ENCODE data around the gene NFATC4. TPM values are rescaled to one million over a fixed set of nuclear protein-coding genes. Genes with fewer than 3 reads are reported as not detected.
A peak's percentile ranks its signal among the peaks of the same experiment; 100 is the strongest.

The NFATC4 gene
- polyA plus RNA-seq, 3 donors = not detected

DNA sequence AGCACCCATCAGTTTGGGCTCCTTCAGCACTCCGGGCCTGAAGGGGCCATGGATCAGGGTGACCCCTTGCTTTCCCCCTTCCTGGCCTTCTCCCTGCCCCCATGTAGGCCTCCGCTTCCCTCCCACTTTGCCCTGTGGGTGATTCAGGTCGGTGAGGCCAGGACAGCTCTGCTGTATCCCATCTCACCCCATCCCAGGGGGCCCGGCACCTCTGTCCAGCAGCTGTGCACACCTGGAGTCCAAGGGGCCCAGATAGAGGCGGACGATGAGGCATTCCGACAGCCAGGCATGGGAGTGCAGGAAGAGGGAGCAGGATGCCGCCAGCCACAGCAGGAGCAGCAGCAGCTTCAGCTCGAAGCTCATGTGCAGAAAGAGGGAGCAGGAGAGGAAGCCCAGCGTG is 45.3 kb upstream of the NFATC4 start:
- H4K20me1 ChIP-seq (ENCODE audit: insufficient read depth, low read length) = peaks cover 10% of the 10 kb centered on the region
- H3K4me2 ChIP-seq (replicated peaks; ENCODE audit: extremely low read depth, low read length, poor library complexity, severe bottlenecking) = no peak overlapping the region
- H3K4me1 Mint-ChIP-seq = peaks cover 52% of the 10 kb centered on the region
- no peaks in the 10 kb centered on the region for H3K27me3 ChIP-seq (ENCODE audit: control insufficient read depth in 2 of 2, insufficient read depth in 2 of 2, low read length in 2 of 2)
- no peaks in the 10 kb centered on the region for H3K9me3 ChIP-seq (replicated peaks in 1 of 2; ENCODE audit: control insufficient read depth in 1 of 2, insufficient read depth in 1 of 2, low read length in 2 of 2)
- no peaks in the 10 kb centered on the region for H3K79me2 ChIP-seq (ENCODE audit: insufficient read depth, low read length)
- H2AFZ ChIP-seq (ENCODE audit: insufficient read depth, low read depth, low read length, poor library complexity, severe bottlenecking) = no peak overlapping the region
- no peak for DNase-seq
- peaks cover 6 to 7% of the 10 kb centered on the region in 2 donors for H3K36me3 Mint-ChIP-seq
- peaks cover 0 to 2% (median 0%) of the 10 kb centered on the region in 7 donors for H3K9me3 Mint-ChIP-seq
- H3K27ac Mint-ChIP-seq = no peak overlapping the region
- peaks cover 36 to 40% of the 10 kb centered on the region in 2 donors for H3K4me1 ChIP-seq (ENCODE audit: control insufficient read depth in 1 of 2, insufficient read depth in 2 of 2, low read length in 2 of 2)
- peaks cover 3 to 13% (median 4%) of the 10 kb centered on the region in 3 donors for H3K27me3 Mint-ChIP-seq (ENCODE audit: low read depth in 3 of 3)
- no peak overlapping the region for H3K4me3 Mint-ChIP-seq
- no peak overlapping the region for H3K27ac ChIP-seq (ENCODE audit: low read depth in 1 of 2, low read length in 2 of 2)
- H3K9ac ChIP-seq (ENCODE audit: insufficient read depth, low read length, poor library complexity, severe bottlenecking) = no peak overlapping the region
- TF ChIP-seq CTCF (IDR thresholded peaks at IDR 0.05) = no peak
- WGBS (ENCODE audit: insufficient coverage) = 95% methylated on average over 9 of the region's 10 CpGs
- no peaks in the 10 kb centered on the region for H3K36me3 ChIP-seq (replicated peaks in 1 of 2; ENCODE audit: control insufficient read depth in 1 of 2, insufficient read depth in 2 of 2, low read length in 2 of 2)
- intact Hi-C loops (cut with micrococcal nuclease) = no loop called here
- no peak overlapping the region for H3K4me3 ChIP-seq (replicated peaks in 1 of 3; ENCODE audit: low read depth in 2 of 3, low read length in 3 of 3)

DNA sequence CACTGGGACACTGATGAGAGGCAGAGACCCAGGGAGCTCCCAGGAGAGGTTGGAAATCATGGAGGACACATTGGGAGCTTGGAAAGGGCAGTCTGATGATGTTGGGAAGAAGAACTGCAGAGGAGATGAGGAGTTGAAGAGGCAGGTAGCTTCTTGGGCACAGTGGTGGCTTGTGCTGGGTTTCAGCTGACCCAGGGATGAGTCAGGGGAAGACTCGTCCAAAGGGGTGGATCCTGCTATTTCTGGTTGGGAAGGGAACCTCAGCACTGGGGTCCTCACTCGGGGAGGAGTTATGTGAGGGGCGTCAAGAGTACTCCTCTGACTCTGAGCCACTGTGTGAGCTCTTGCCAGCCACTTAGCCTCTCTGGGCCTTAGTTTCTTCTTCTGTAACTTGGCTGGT is 44.6 kb upstream of the NFATC4 start:
- H4K20me1 ChIP-seq (ENCODE audit: insufficient read depth, low read length) = peaks cover 6% of the 10 kb centered on the region
- no peak for DNase-seq
- H3K9me3 ChIP-seq (replicated peaks in 1 of 2; ENCODE audit: control insufficient read depth in 1 of 2, insufficient read depth in 1 of 2, low read length in 2 of 2) = no peaks in the 10 kb centered on the region
- peak overlapping the region in 2 of 7 donors; percentile 8 to 27 for H3K27ac Mint-ChIP-seq
- peaks cover 34 to 36% of the 10 kb centered on the region in 2 donors for H3K4me1 ChIP-seq (ENCODE audit: control insufficient read depth in 1 of 2, insufficient read depth in 2 of 2, low read length in 2 of 2)
- no peak overlapping the region for H3K4me3 ChIP-seq (replicated peaks in 1 of 3; ENCODE audit: low read depth in 2 of 3, low read length in 3 of 3)
- no peaks in the 10 kb centered on the region for H3K27me3 ChIP-seq (ENCODE audit: control insufficient read depth in 2 of 2, insufficient read depth in 2 of 2, low read length in 2 of 2)
- no peaks in the 10 kb centered on the region for H3K79me2 ChIP-seq (ENCODE audit: insufficient read depth, low read length)
- H3K27me3 Mint-ChIP-seq (ENCODE audit: low read depth in 3 of 3) = peaks cover 3 to 13% (median 4%) of the 10 kb centered on the region in 3 donors
- no peak overlapping the region for H3K27ac ChIP-seq (ENCODE audit: low read depth in 1 of 2, low read length in 2 of 2)
- H3K4me3 Mint-ChIP-seq = no peak overlapping the region
- H3K4me1 Mint-ChIP-seq = peaks cover 51% of the 10 kb centered on the region
- H2AFZ ChIP-seq (ENCODE audit: insufficient read depth, low read depth, low read length, poor library complexity, severe bottlenecking) = no peak overlapping the region
- H3K36me3 Mint-ChIP-seq = peaks cover 0 to 1% of the 10 kb centered on the region in 2 donors
- WGBS (ENCODE audit: insufficient coverage) = 70% methylated on average over 3 of the region's 3 CpGs
- intact Hi-C loops (cut with micrococcal nuclease) = no loop called here
- no peak for TF ChIP-seq CTCF (IDR thresholded peaks at IDR 0.05)
- H3K9ac ChIP-seq (ENCODE audit: insufficient read depth, low read length, poor library complexity, severe bottlenecking) = no peak overlapping the region
- H3K9me3 Mint-ChIP-seq = peaks cover 0 to 2% (median 0%) of the 10 kb centered on the region in 7 donors
- no peaks in the 10 kb centered on the region for H3K36me3 ChIP-seq (replicated peaks in 1 of 2; ENCODE audit: control insufficient read depth in 1 of 2, insufficient read depth in 2 of 2, low read length in 2 of 2)
- H3K4me2 ChIP-seq (replicated peaks; ENCODE audit: extremely low read depth, low read length, poor library complexity, severe bottlenecking) = no peak overlapping the region

Data from CD14-positive monocyte (primary cell).